ENCODE measurements around the gene CFAP100.

Gene CFAP100

DNA sequence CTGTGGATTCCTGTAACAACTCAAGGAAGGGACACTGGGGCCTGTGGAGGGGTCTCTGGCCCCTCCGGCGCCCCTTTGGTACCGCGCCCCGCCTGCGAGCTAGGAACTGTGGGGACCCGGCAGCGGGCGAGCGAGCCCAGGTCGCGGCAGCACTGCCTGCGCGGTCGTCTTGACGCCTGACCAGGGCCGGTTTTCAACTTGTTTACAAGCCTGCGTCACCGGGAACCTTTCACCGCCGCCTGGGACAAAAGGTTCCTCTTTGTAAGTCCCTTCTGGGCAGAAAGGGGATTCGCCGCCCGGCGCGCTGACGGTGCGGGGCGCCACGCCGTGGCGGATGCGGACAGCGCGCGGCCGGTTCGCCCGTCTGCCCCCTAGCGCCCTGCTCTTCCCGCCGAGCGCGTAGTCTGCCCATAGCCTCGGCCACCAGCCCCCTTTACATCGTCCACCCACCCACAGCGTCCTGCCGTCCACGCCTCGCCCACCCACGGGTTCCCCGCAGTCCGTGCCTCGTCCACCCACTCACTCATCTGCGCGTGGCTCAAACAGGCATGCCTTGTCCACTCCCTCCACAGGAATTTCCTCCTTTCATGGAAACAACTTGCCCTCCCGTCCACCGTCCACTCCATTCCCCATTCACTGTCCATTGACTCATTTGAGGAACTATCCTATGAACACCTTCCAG lies 5.5 kb upstream of the CFAP100 start:
- Histone ChIP-seq H3K4me1 (ENCODE audit: insufficient read depth, low read length) (peaks cover 2% of the 10 kb centered on the region), H3K9me3 (ENCODE audit: low read length) (no peaks in the 10 kb centered on the region), H3K27ac (ENCODE audit: low read depth, low read length) (peak overlapping the region; percentile 20), H3K36me3 (ENCODE audit: insufficient read depth, low read length) (no peaks in the 10 kb centered on the region), H3K9ac (ENCODE audit: low read length) (no peak overlapping the region), H3K27me3 (ENCODE audit: control insufficient read depth in 1 of 2, insufficient read depth in 2 of 2, low read length in 2 of 2) (no peaks in the 10 kb centered on the region), H3K4me3 (ENCODE audit: low read depth in 1 of 2, low read length in 2 of 2) (peak overlapping the region; percentile 27 to 54)

DNA sequence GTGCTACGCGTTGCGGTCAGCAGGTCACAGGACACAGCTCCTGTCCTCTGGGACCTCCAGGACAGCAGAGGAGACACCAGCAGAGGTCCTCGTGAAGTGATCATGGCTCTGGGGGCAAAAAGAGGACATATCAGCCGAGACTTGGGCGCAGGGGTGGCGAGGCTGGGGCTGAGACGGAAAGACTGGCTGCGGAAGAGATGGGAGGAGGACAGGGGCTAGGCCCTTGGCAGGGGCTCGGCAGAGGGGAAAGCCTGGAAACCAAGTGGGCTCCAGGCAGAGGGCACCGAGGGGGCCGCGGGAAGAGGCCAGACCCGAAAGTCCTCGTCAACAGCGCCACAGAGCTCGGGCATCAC lies 4.9 kb upstream of the CFAP100 start:
- Histone ChIP-seq H3K9ac (ENCODE audit: low read length) (no peak overlapping the region), H3K27ac (ENCODE audit: low read depth, low read length) (no peak overlapping the region), H3K27me3 (ENCODE audit: control insufficient read depth in 1 of 2, insufficient read depth in 2 of 2, low read length in 2 of 2) (no peaks in the 10 kb centered on the region), H3K4me3 (ENCODE audit: low read depth in 1 of 2, low read length in 2 of 2) (no peak overlapping the region), H3K9me3 (ENCODE audit: low read length) (no peaks in the 10 kb centered on the region), H3K36me3 (ENCODE audit: insufficient read depth, low read length) (no peaks in the 10 kb centered on the region), H3K4me1 (ENCODE audit: insufficient read depth, low read length) (peaks cover 6% of the 10 kb centered on the region)

DNA sequence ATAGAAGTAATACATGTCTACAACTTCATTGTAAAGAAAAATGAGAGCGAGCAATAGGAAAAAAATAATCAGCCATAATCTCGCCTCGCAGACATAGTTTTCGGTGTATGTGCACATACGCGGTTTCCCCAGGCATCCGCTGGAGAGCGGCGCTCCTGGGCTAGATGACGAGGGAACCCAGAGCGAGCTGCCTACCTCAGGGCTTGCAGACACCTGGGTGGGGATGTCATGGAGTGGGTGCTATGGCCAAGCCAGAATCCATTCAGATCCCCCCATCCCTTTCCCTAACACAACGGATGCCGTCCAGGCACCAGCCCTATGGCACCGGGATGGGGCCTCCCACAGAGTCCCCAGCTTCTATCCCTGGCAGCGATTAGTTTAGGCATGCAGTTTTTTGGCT lies 4.5 kb upstream of the CFAP100 start:
- no peaks in the 10 kb centered on the region for H3K9me3 ChIP-seq (ENCODE audit: low read length)
- H3K27ac ChIP-seq (ENCODE audit: low read depth, low read length): no peak overlapping the region
- H3K36me3 ChIP-seq (ENCODE audit: insufficient read depth, low read length): no peaks in the 10 kb centered on the region
- H3K9ac ChIP-seq (ENCODE audit: low read length): no peak overlapping the region
- H3K4me3 ChIP-seq (ENCODE audit: low read depth in 1 of 2, low read length in 2 of 2): no peak overlapping the region
- peaks cover 8% of the 10 kb centered on the region for H3K4me1 ChIP-seq (ENCODE audit: insufficient read depth, low read length)
- peaks cover 0 to 3% of the 10 kb centered on the region in 2 donors for H3K27me3 ChIP-seq (ENCODE audit: control insufficient read depth in 1 of 2, insufficient read depth in 2 of 2, low read length in 2 of 2)

DNA sequence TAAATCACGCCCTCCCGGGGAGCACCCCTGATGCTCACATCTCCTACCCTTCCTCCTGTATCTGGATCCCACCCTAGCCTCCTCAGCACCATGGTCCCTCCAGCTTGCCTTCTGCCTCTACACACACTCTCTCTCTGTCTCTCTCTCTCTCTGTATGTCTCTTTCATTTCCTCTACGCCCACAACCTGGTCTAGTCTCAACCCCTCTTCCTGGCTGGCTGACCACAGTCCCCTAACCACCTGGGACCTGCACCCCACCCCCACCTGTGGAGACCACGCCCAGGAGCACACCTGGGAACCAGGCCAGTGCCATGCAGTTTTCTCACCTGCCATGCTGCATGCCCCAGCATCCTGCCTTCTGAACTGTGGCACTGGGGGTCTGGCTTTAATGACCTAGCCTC lies 4.0 kb upstream of the CFAP100 start:
- H3K4me1 ChIP-seq (ENCODE audit: insufficient read depth, low read length): peaks cover 11% of the 10 kb centered on the region

DNA sequence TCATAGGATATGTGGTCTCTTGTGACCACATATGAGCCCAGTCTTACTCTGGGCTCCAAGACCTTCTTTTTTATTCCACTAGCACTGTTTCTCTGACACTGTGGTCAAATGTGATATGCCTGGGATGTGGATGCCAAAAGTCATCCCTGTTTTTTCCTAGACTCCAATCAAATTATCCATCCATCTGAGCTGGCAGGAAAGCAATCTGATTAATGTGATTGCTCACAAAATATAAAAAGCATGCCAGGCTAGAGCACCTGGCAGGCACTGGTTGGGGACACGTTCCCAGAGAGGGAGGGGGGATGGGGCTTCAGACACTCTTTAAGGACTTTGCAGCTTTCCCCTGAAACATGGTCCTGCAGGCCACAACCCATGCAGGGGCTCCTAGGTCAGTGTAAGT lies 3.1 kb upstream of the CFAP100 start:
- Histone ChIP-seq H3K36me3 (ENCODE audit: insufficient read depth, low read length) (no peaks in the 10 kb centered on the region), H3K4me3 (ENCODE audit: low read depth in 1 of 2, low read length in 2 of 2) (no peak overlapping the region), H3K27me3 (ENCODE audit: control insufficient read depth in 1 of 2, insufficient read depth in 2 of 2, low read length in 2 of 2) (peaks cover 0 to 9% of the 10 kb centered on the region in 2 donors), H3K9ac (ENCODE audit: low read length) (no peak overlapping the region), H3K27ac (ENCODE audit: low read depth, low read length) (no peak overlapping the region), H3K9me3 (ENCODE audit: low read length) (no peaks in the 10 kb centered on the region), H3K4me1 (ENCODE audit: insufficient read depth, low read length) (peaks cover 11% of the 10 kb centered on the region)

More for the DNA sequence above, 4.0 kb upstream of the CFAP100 start:
- no peaks in the 10 kb centered on the region for H3K36me3 ChIP-seq (ENCODE audit: insufficient read depth, low read length)
- H3K9me3 ChIP-seq (ENCODE audit: low read length): no peaks in the 10 kb centered on the region
- no peak overlapping the region for H3K4me3 ChIP-seq (ENCODE audit: low read depth in 1 of 2, low read length in 2 of 2)
- H3K27ac ChIP-seq (ENCODE audit: low read depth, low read length): no peak overlapping the region
- no peak overlapping the region for H3K9ac ChIP-seq (ENCODE audit: low read length)
- H3K27me3 ChIP-seq (ENCODE audit: control insufficient read depth in 1 of 2, insufficient read depth in 2 of 2, low read length in 2 of 2): peaks cover 0 to 9% of the 10 kb centered on the region in 2 donors

DNA sequence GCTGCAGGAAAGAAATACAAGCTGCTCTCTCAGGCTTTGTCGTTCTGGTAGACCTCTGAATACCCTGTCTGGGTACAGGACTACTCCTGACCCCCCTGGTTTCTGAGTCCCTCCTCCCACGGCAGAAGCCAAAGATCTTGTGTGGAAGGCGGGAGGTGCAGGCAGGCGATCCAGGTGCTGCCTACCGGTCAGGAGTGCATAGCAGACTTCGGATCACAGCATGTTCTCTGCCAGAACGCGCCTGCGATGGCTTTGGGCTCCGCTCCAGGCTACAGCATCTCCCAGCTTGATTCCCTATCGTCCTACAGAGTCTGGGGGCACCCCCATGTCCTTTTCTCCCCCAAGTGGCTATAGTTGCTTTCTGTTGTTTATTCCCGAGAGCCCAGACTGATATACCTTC lies 2.5 kb upstream of the CFAP100 start:
- no peaks in the 10 kb centered on the region for H3K36me3 ChIP-seq (ENCODE audit: insufficient read depth, low read length)
- H3K27ac ChIP-seq (ENCODE audit: low read depth, low read length): no peak overlapping the region
- no peaks in the 10 kb centered on the region for H3K9me3 ChIP-seq (ENCODE audit: low read length)
- H3K4me1 ChIP-seq (ENCODE audit: insufficient read depth, low read length): peaks cover 12% of the 10 kb centered on the region
- H3K27me3 ChIP-seq (ENCODE audit: control insufficient read depth in 1 of 2, insufficient read depth in 2 of 2, low read length in 2 of 2): peaks cover 0 to 9% of the 10 kb centered on the region in 2 donors
- no peak overlapping the region for H3K9ac ChIP-seq (ENCODE audit: low read length)
- H3K4me3 ChIP-seq (ENCODE audit: low read depth in 1 of 2, low read length in 2 of 2): no peak overlapping the region

DNA sequence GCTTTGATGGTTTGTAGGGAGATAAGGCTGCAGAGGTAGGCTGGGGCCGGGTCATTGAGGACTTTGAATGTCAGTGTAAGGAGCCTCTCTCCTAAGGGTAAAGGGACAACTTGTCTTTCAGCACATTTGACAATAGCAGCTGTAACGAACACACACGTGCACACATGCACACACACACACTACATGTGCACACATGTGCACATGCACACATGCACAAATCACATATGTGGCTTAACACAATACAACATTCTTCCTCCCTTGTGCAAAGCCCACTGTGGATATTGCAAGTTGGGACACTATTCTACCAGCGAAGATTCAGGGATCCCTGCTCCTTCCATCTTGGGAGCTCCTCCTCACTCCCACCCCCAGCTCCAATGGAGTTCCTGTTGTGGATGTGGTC lies 1.1 kb upstream of the CFAP100 start:
- H3K4me3 ChIP-seq (ENCODE audit: low read depth in 1 of 2, low read length in 2 of 2): no peak overlapping the region
- H3K9ac ChIP-seq (ENCODE audit: low read length): no peak overlapping the region
- no peaks in the 10 kb centered on the region for H3K9me3 ChIP-seq (ENCODE audit: low read length)
- no peaks in the 10 kb centered on the region for H3K36me3 ChIP-seq (ENCODE audit: insufficient read depth, low read length)
- peaks cover 0 to 9% of the 10 kb centered on the region in 2 donors for H3K27me3 ChIP-seq (ENCODE audit: control insufficient read depth in 1 of 2, insufficient read depth in 2 of 2, low read length in 2 of 2)
- H3K4me1 ChIP-seq (ENCODE audit: insufficient read depth, low read length): peaks cover 17% of the 10 kb centered on the region
- no peak overlapping the region for H3K27ac ChIP-seq (ENCODE audit: low read depth, low read length)

DNA sequence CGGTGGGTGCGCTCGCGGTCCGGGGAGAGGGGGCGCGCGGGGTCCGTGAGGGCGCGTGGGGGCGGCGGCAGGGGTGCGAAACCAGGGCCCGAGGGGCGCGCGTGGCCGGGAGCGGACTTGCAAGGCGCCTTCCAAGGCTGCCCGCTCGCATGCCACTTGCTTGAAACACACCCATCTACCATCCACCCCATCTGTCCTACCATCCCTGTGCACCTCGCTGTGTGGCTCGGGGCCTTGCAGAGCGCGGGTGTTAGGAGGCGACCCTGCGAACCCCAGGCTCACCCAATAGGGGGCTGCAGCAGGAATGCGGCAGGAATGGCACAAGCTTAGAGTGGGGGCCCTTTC lies 240 bp downstream of the CFAP100 start:
- Histone ChIP-seq H3K27ac (ENCODE audit: low read depth, low read length) (no peak overlapping the region), H3K27me3 (ENCODE audit: control insufficient read depth in 1 of 2, insufficient read depth in 2 of 2, low read length in 2 of 2) (peaks cover 0 to 9% of the 10 kb centered on the region in 2 donors), H3K36me3 (ENCODE audit: insufficient read depth, low read length) (no peaks in the 10 kb centered on the region), H3K4me3 (ENCODE audit: low read depth in 1 of 2, low read length in 2 of 2) (peak overlapping the region; percentile 19 to 20), H3K4me1 (ENCODE audit: insufficient read depth, low read length) (peaks cover 17% of the 10 kb centered on the region), H3K9ac (ENCODE audit: low read length) (no peak overlapping the region), H3K9me3 (ENCODE audit: low read length) (no peaks in the 10 kb centered on the region)

DNA sequence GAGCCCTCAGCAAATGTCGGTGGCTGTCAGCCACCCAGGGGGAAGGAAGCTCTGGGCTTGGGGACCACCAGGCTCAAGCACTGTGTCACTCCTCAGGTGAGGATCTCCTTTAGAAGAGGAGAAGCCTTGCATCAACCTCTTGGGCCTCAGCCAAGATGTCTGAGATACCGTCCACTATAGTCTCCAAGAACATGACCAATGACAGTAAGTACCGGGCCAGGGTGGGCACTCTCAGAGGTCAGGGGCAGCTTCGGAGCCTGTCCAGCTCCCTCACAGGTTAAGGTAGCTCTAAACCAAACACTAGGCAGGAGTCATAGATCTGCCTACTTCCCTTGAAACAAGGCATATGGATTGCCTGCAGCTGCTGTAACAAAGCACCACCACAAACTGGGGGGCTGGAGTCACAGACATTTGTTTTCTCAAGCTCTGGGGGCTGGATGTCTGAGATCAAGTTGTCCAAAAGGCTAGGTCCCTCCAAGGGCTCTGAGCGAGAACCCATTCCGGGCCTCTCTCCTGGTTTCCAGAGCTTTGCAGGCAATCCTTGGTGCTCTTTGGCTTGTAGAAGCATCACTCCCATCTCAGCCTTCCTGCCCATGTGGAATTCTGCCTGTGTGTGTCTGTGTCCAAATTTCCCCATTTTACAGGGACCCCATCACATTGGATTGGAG lies 1.3 kb downstream of the CFAP100 start:
- Histone ChIP-seq H3K27ac (ENCODE audit: low read depth, low read length) (no peak overlapping the region), H3K4me3 (ENCODE audit: low read depth in 1 of 2, low read length in 2 of 2) (no peak overlapping the region), H3K9ac (ENCODE audit: low read length) (no peak overlapping the region), H3K4me1 (ENCODE audit: insufficient read depth, low read length) (peaks cover 17% of the 10 kb centered on the region), H3K36me3 (ENCODE audit: insufficient read depth, low read length) (no peaks in the 10 kb centered on the region), H3K27me3 (ENCODE audit: control insufficient read depth in 1 of 2, insufficient read depth in 2 of 2, low read length in 2 of 2) (peaks cover 0 to 9% of the 10 kb centered on the region in 2 donors), H3K9me3 (ENCODE audit: low read length) (no peaks in the 10 kb centered on the region)

DNA sequence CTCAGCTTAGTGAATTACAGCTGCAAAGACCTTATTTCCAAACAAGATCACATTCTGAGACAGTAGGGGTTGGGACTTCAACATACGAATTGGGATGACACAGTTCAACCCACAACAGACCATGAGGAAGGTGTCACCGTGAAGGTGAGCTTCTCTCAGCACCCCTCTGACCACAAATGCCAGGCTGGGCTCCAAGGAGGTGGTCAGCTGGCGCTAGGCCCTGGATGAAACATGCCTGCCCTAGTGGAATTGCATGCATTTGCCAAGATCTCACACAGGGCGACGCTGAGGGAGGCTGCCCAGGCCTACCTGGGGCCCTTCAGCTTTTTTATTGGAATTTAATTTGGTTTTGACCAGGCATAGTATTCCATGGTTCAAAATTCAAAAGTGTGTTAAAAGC lies 1.8 kb downstream of the CFAP100 start:
- Histone ChIP-seq H3K27ac (ENCODE audit: low read depth, low read length) (no peak overlapping the region), H3K4me3 (ENCODE audit: low read depth in 1 of 2, low read length in 2 of 2) (no peak overlapping the region), H3K27me3 (ENCODE audit: control insufficient read depth in 1 of 2, insufficient read depth in 2 of 2, low read length in 2 of 2) (peaks cover 0 to 9% of the 10 kb centered on the region in 2 donors), H3K36me3 (ENCODE audit: insufficient read depth, low read length) (no peaks in the 10 kb centered on the region), H3K4me1 (ENCODE audit: insufficient read depth, low read length) (peaks cover 17% of the 10 kb centered on the region), H3K9me3 (ENCODE audit: low read length) (no peaks in the 10 kb centered on the region), H3K9ac (ENCODE audit: low read length) (no peak overlapping the region)

DNA sequence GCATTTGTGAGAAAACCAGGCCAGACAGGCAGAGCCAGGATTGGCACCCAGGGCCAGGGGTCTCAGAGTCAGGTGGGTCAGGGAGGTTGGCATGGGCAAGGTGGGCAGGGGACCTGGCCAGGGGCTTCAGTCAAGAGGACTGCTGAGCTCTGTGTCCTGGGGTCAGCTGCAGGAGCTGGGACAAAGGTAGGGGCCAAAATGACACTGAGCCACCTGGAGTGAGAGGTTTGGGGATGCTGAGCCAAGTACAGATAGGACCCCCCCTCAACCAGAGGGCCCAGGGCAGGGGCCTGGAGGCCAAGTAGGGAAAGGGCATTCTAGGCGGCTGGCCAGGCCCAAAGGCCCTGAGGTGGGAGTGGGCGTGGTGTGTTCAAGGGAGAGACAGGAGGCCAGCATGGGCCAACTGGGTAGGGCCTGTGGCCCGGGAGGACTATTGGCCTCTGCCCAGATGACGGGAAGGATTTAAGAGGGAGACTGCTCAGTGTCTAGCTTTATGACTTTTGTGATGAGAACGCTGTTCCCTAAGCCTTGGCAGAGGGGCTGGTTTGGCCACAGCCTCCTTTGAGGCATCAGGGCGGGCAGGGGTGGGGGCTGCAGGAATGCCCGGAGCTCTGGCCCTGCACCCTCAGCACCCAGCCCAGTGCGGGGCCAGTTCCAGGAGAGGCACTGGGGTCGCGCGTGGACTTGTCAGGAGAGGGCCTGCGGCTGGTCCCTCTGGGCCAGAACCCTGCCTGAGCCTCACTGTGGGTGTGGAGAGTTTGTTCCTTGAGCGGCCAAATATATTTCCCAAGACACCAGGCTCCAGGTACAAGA lies 3.1 kb downstream of the CFAP100 start:
- Histone ChIP-seq H3K27me3 (ENCODE audit: control insufficient read depth in 1 of 2, insufficient read depth in 2 of 2, low read length in 2 of 2) (peaks cover 0 to 9% of the 10 kb centered on the region in 2 donors), H3K27ac (ENCODE audit: low read depth, low read length) (no peak overlapping the region), H3K4me3 (ENCODE audit: low read depth in 1 of 2, low read length in 2 of 2) (no peak overlapping the region), H3K9me3 (ENCODE audit: low read length) (no peaks in the 10 kb centered on the region), H3K4me1 (ENCODE audit: insufficient read depth, low read length) (peaks cover 17% of the 10 kb centered on the region), H3K9ac (ENCODE audit: low read length) (no peak overlapping the region), H3K36me3 (ENCODE audit: insufficient read depth, low read length) (no peaks in the 10 kb centered on the region)

Data from muscle layer of colon (tissue), 2 donors.